HFF-Myc (cell line): ENCODE measurements around the gene GRIK4.
"Not testable (repeated sequence)": the region's sequence is repeated elsewhere in the genome, so short reads cannot be mapped to it uniquely, and the experiment has no call there.

Source experiments
- DNase-seq: peaks from one replicate; pipeline ENCODE4 v3.0.0-alpha.2; 2011; ENCODE audit warnings: low read depth; ENCODE audit errors: extremely low read depth
- H3K4me3 ChIP-seq: replicated peaks from 2 replicates; pipeline ENCODE4 v1.5.1; 2011; ENCODE audit warnings: low read depth, mild to moderate bottlenecking, control low read depth, low read length
- CTCF ChIP-seq: IDR thresholded peaks from 2 replicates; pipeline ENCODE4 v1.5.1; 2012; ENCODE audit warnings: mild to moderate bottlenecking, low read depth, low read length, control low read depth; ENCODE audit errors: missing control alignments

Gene GRIK4

DNA sequence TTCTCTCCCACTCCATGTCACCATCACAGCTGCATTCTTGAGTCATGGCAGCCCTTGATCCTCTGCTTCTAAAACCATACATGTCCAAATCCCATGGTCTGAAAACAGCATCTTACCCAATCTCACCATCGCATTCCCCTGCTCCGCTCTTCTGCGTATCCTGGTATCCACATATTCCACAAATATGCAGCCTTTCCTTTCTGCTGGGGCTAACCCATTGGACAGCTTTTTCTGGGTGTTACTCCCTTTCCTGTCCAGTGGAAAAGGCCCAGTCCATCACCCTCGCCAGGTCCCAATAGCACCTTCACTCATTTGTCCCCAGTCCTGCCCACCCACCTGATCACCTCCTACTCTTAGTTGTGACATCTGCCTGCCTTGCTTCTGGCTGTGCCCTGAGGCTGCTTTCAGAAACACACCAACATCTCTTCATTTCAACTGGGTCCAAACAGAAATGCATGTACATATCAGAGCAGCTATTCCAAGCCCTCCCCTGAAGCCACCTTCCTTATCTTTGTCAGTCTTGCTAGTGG lies 274.7 kb downstream of the GRIK4 start:
- no peak for DNase-seq

GRCh38 chr11:120787224-120787623 lies 275.7 kb downstream of the GRIK4 start:
- DNase-seq, H3K4me3 ChIP-seq: not testable (repeated sequence)

More for the DNA sequence above, 274.7 kb downstream of the GRIK4 start:
- no peak for TF ChIP-seq CTCF
- no peak overlapping the region for H3K4me3 ChIP-seq

- no peak for TF ChIP-seq CTCF
- no peak for DNase-seq
- no peak overlapping the region for H3K4me3 ChIP-seq
Observed at GRCh38 chr11:120789391-120789790, 277.8 kb downstream of the GRIK4 start.

GRCh38 chr11:120792306-120792705 lies 280.8 kb downstream of the GRIK4 start:
- no peak overlapping the region for H3K4me3 ChIP-seq
- no peak for DNase-seq
- no peak for TF ChIP-seq CTCF

GRCh38 chr11:120793150-120793549 lies 281.6 kb downstream of the GRIK4 start:
- no peak for DNase-seq
- no peak overlapping the region for H3K4me3 ChIP-seq
- TF ChIP-seq CTCF: no peak

- no peak for TF ChIP-seq CTCF
- DNase-seq: no peak
- no peak overlapping the region for H3K4me3 ChIP-seq
Observed at GRCh38 chr11:120793806-120794479, 282.4 kb downstream of the GRIK4 start.

GRCh38 chr11:120794748-120795147 lies 283.2 kb downstream of the GRIK4 start:
- no peak for TF ChIP-seq CTCF
- H3K4me3 ChIP-seq: no peak overlapping the region
- DNase-seq: no peak
